IMR-90 (cell line): Measurements from ENCODE around the gene PYDC2. TPM values are rescaled to one million over a fixed set of nuclear protein-coding genes. Genes with fewer than 3 reads are reported as not detected.

Source experiments
- ATAC-seq: fragments of 200-7000 bp; cut with Tn5 transposase; 2 replicates; pipeline ENCODE4 v1.9.1; 2020; ENCODE audit warnings: low read depth, mild to moderate bottlenecking, moderate library complexity
- BruUV-seq: library from RNA; stranded (reverse); fragments of 400-500 nt; replicated peaks from 2 replicates; lab custom pipeline; 2021; lab: Mats Ljungman, UMichigan
- CTCF ChIA-PET: fragments of 300-600 bp; formaldehyde crosslinking; extraction: SDS; loops from one replicate; lab custom pipeline; 2021; ENCODE audit warnings: antibody characterized with exemption; lab: Yijun Ruan, JAX
- POLR2A ChIA-PET: fragments of 300-600 bp; sonication (Branson Sonifier 250); formaldehyde crosslinking; loops from one replicate; lab custom pipeline; 2022; ENCODE audit warnings: antibody characterized with exemption; ENCODE audit not compliant: unreplicated experiment; lab: Charles Lee
- DNase-seq: peaks from one replicate; pipeline ENCODE4 v3.0.0; 2013
- H2AFZ ChIP-seq: replicated peaks from 2 replicates; pipeline ENCODE3; 2013; ENCODE audit warnings: low read length, mild to moderate bottlenecking; ENCODE audit not compliant: poor library complexity
- H2AK5ac ChIP-seq: 2 replicates; pipeline ENCODE4 v1.6.1; 2013; ENCODE audit warnings: low read depth, low read length, inconsistent platforms
- H2AK9ac ChIP-seq: replicated peaks from 2 replicates; pipeline ENCODE3; 2013; ENCODE audit warnings: mild to moderate bottlenecking, low read depth, low read length, moderate library complexity; ENCODE audit not compliant: poor library complexity
- H2BK120ac ChIP-seq: 2 replicates; pipeline ENCODE4 v1.6.1; 2013; ENCODE audit warnings: low read depth, low read length, inconsistent platforms
- H2BK15ac ChIP-seq: 3 replicates; pipeline ENCODE4 v1.6.1; 2013; ENCODE audit warnings: low read depth, low read length, inconsistent platforms
- H2BK20ac ChIP-seq: 2 replicates; pipeline ENCODE4 v1.6.1; 2013; ENCODE audit warnings: low read depth, mild to moderate bottlenecking, inconsistent platforms, low read length, moderate library complexity
- H2BK5ac ChIP-seq: 2 replicates; pipeline ENCODE4 v1.6.1; 2013; ENCODE audit warnings: mild to moderate bottlenecking, low read depth, low read length, inconsistent platforms; ENCODE audit not compliant: poor library complexity, severe bottlenecking
- H3K14ac ChIP-seq: replicated peaks from 2 replicates; pipeline ENCODE4 v1.6.1; 2013; ENCODE audit warnings: low read depth, low read length, inconsistent platforms
- H3K18ac ChIP-seq: 2 replicates; pipeline ENCODE4 v1.6.1; 2013; ENCODE audit warnings: low read depth, low read length, control low read depth
- H3K23ac ChIP-seq: 2 replicates; pipeline ENCODE4 v1.6.1; 2013; ENCODE audit warnings: low read depth, low read length, inconsistent platforms
- H3K27ac ChIP-seq: 2 replicates; pipeline ENCODE4 v1.5.1; 2013; ENCODE audit warnings: mild to moderate bottlenecking, control low read depth, low read length; ENCODE audit not compliant: insufficient read depth
- H3K27me3 ChIP-seq: 2 replicates; pipeline ENCODE4 v1.6.1; 2013; ENCODE audit warnings: low read length; ENCODE audit not compliant: control insufficient read depth, insufficient read depth
- H3K36me3 ChIP-seq: 2 replicates; pipeline ENCODE4 v1.6.1; 2013; ENCODE audit warnings: low read length, mixed read lengths; ENCODE audit not compliant: control insufficient read depth, insufficient read depth
- H3K4ac ChIP-seq: 2 replicates; pipeline ENCODE4 v1.6.1; 2013; ENCODE audit warnings: low read depth, low read length, inconsistent platforms
- H3K4me1 ChIP-seq: 2 replicates; pipeline ENCODE4 v1.6.1; 2013; ENCODE audit warnings: low read length, mixed read lengths; ENCODE audit not compliant: control insufficient read depth, insufficient read depth
- H3K4me2 ChIP-seq: 2 replicates; pipeline ENCODE4 v1.6.1; 2013; ENCODE audit warnings: low read depth, mild to moderate bottlenecking, control low read depth, low read length, moderate library complexity
- H3K4me3 ChIP-seq: 2 replicates; pipeline ENCODE4 v1.5.1; 2013; ENCODE audit warnings: low read depth, mild to moderate bottlenecking, control low read depth, low read length, moderate library complexity; ENCODE audit not compliant: insufficient read depth
- H3K56ac ChIP-seq: 2 replicates; pipeline ENCODE4 v1.6.1; 2013; ENCODE audit warnings: low read length, inconsistent platforms; ENCODE audit not compliant: insufficient read depth; ENCODE audit errors: extremely low read depth
- H3K79me1 ChIP-seq, 2 experiments: 2 replicates each; pipeline ENCODE4 v1.6.1; 2013; ENCODE audit warnings: low read length in 2 of 2, inconsistent platforms in 1 of 2, low read depth in 1 of 2
- H3K9ac ChIP-seq: 2 replicates; pipeline ENCODE4 v1.6.1; 2013; ENCODE audit warnings: low read depth, low read length, control low read depth
- H3K9me1 ChIP-seq: 2 replicates; pipeline ENCODE4 v1.6.1; 2013; ENCODE audit warnings: low read length, inconsistent platforms; ENCODE audit not compliant: insufficient read depth
- H3K9me3 ChIP-seq: 2 replicates; pipeline ENCODE4 v1.6.1; 2013; ENCODE audit warnings: low read length; ENCODE audit not compliant: control insufficient read depth, insufficient read depth
- H4K20me1 ChIP-seq: 2 replicates; pipeline ENCODE4 v1.6.1; 2013; ENCODE audit warnings: low read length, inconsistent platforms; ENCODE audit not compliant: insufficient read depth
- H4K5ac ChIP-seq: 2 replicates; pipeline ENCODE4 v1.6.1; 2013; ENCODE audit warnings: mild to moderate bottlenecking, low read depth, low read length, control low read depth
- H4K8ac ChIP-seq, 2 experiments: 2 replicates each; pipeline ENCODE4 v1.6.1; 2013; ENCODE audit warnings: low read depth in 2 of 2, low read length in 2 of 2, control low read depth in 1 of 2, inconsistent platforms in 1 of 2
- H4K91ac ChIP-seq: 2 replicates; pipeline ENCODE4 v1.6.1; 2013; ENCODE audit warnings: low read depth, low read length, inconsistent platforms; ENCODE audit not compliant: insufficient read depth
- BHLHE40 ChIP-seq: fragments of 150-350 bp; IDR thresholded peaks from 2 replicates; pipeline ENCODE4 v1.6.1; 2016; ENCODE audit warnings: mild to moderate bottlenecking, low read depth, low read length
- ELK1 ChIP-seq: fragments of 150-350 bp; IDR thresholded peaks from 2 replicates; pipeline ENCODE4 v1.6.1; 2016; ENCODE audit warnings: low read depth, mild to moderate bottlenecking, low read length, moderate library complexity, borderline replicate concordance
- FOS ChIP-seq: fragments of 150-350 bp; IDR thresholded peaks from 2 replicates; pipeline ENCODE4 v1.6.1; 2016; ENCODE audit warnings: low read depth, low read length
- MAFK ChIP-seq: IDR thresholded peaks from 2 replicates; pipeline ENCODE4 v1.6.1; 2012; ENCODE audit warnings: low read depth, low read length, improper control_type of control experiment
- NFE2L2 ChIP-seq: fragments of 150-350 bp; IDR thresholded peaks from 2 replicates; pipeline ENCODE4 v1.6.1; 2016; ENCODE audit warnings: low read depth, mild to moderate bottlenecking, low read length
- POLR2A ChIP-seq: IDR thresholded peaks from 2 replicates; pipeline ENCODE4 v1.6.1; 2012; ENCODE audit warnings: mild to moderate bottlenecking, low read depth, low read length
- RAD21 ChIP-seq: IDR thresholded peaks from 2 replicates; pipeline ENCODE4 v1.6.1; 2012; ENCODE audit warnings: low read length, improper control_type of control experiment
- RCOR1 ChIP-seq: IDR thresholded peaks from 2 replicates; pipeline ENCODE4 v1.6.1; 2012; ENCODE audit warnings: mild to moderate bottlenecking, low read length, improper control_type of control experiment; ENCODE audit not compliant: insufficient replicate concordance
- SMC3 ChIP-seq: fragments of 150-350 bp; IDR thresholded peaks from 2 replicates; pipeline ENCODE4 v1.6.1; 2016; ENCODE audit warnings: low read depth, mild to moderate bottlenecking, antibody characterized with exemption, low read length, moderate library complexity
- USF2 ChIP-seq: fragments of 150-350 bp; IDR thresholded peaks from 2 replicates; pipeline ENCODE4 v1.6.1; 2017; ENCODE audit warnings: mild to moderate bottlenecking, antibody characterized with exemption, low read length, low read depth
- WGBS, 2 experiments: methylation state at CpG; one replicate each; pipeline versions ENCODE4 v1.1.5 to v1.1.7; 2013; ENCODE audit warnings: missing lambda C conversion rate in 2 of 2; ENCODE audit not compliant: insufficient read length in 1 of 2; ENCODE audit errors: extremely low coverage in 2 of 2; 5-methylcytosine and 5-hydroxymethylcytosine counted together
- dilution Hi-C: fragments of 300-500 bp; cut with HindIII; formaldehyde crosslinking; loops from one replicate; pipeline ENCODE4 v1.14.3; 2018; ENCODE audit warnings: low sequenced_read_pairs; ENCODE audit not compliant: unreplicated experiment
- in situ Hi-C: fragments of 300-500 bp; cut with MboI; formaldehyde crosslinking; loops from 3 replicates; pipeline ENCODE4 v1.14.3; 2019; ENCODE audit warnings: low sequenced_read_pairs, inconsistent platforms, mixed read lengths
- intact Hi-C: fragments of 100-400 bp; cut with micrococcal nuclease; formaldehyde crosslinking; loops from 2 replicates; pipeline ENCODE4 v1.10.0; 2022
- polyA plus RNA-seq, 3 experiments: library from polyadenylated mRNA; depleted of rRNA; stranded (reverse); fragments of >200 nt; gene quantifications; 2 replicates each; pipeline ENCODE4 v1.2.3, GENCODE V29; 2012; ENCODE audit warnings: low replicate concordance in 1 of 3
- total RNA-seq: library from RNA; depleted of rRNA; stranded (reverse); fragments of >200 nt; gene quantifications from 2 replicates; pipeline ENCODE4 v1.2.3, GENCODE V29; 2012

PYDC2 gene
- total and polyA plus RNA-seq, 2 of the 4 experiments (the other 2 are of a cell fraction), result not detected

- dilution Hi-C loops, result no loop called here
- H2AFZ ChIP-seq, result no peak overlapping the region
- no peak for ATAC-seq
- no peaks in the 10 kb centered on the region for H3K79me1 ChIP-seq
- no peak for TF ChIP-seq USF2
- TF ChIP-seq NFE2L2, result no peak
- no peak for TF ChIP-seq RAD21
- TF ChIP-seq SMC3, result no peak
- no peak for TF ChIP-seq ELK1
- no peak for TF ChIP-seq RCOR1
- TF ChIP-seq FOS, result no peak
- TF ChIP-seq MAFK, result no peak
- no peak for TF ChIP-seq BHLHE40
- no peak for TF ChIP-seq POLR2A
- H4K20me1 ChIP-seq, result no peaks in the 10 kb centered on the region
- H3K27me3 ChIP-seq, result no peaks in the 10 kb centered on the region
- H2BK15ac ChIP-seq, result no peak overlapping the region
- no peaks in the 10 kb centered on the region for H3K4me1 ChIP-seq
- no peak overlapping the region for H3K14ac ChIP-seq
- no peak overlapping the region for H2AK5ac ChIP-seq
- no TSS peak for BruUV-seq
- H2BK5ac ChIP-seq, result no peak overlapping the region
- H3K36me3 ChIP-seq, result no peaks in the 10 kb centered on the region
- in situ Hi-C loops, result no loop called here
- H3K4me3 ChIP-seq, result no peak overlapping the region
- H3K27ac ChIP-seq, result no peak overlapping the region
- no peak overlapping the region for H3K4ac ChIP-seq
- no peak overlapping the region for H2BK20ac ChIP-seq
- intact Hi-C loops, result no loop called here
- no peak overlapping the region for H3K56ac ChIP-seq
- DNase-seq, result no peak
- ChIA-PET POLR2A (no interaction called here), CTCF (interaction anchor here (0.6 kb wide), 1 partner anchor 451 kb away, joined by 3 read pairs; no protein-coding TSS in a partner anchor)
- H4K5ac ChIP-seq, result no peak overlapping the region
- no peak overlapping the region for H4K91ac ChIP-seq
- no peak overlapping the region for H3K9ac ChIP-seq
- no peaks in the 10 kb centered on the region for H3K9me1 ChIP-seq
- WGBS, 2 experiments, result no CpG with 5 or more reads among the region's 2 CpGs
- H3K18ac ChIP-seq, result no peak overlapping the region
- no peaks in the 10 kb centered on the region for H3K9me3 ChIP-seq
- H2BK120ac ChIP-seq, result no peak overlapping the region
- no peak overlapping the region for H3K4me2 ChIP-seq
- no peak overlapping the region for H3K23ac ChIP-seq
- H4K8ac ChIP-seq, result no peak overlapping the region
- H2AK9ac ChIP-seq, result no peak overlapping the region
Observed at GRCh38 chr3:191509078-191509477, 48.1 kb downstream of the PYDC2 start.
